Right atrium auricular region (tissue), 2 donors: ENCODE measurements around the gene EFEMP1. TPM values are rescaled to one million over a fixed set of nuclear protein-coding genes. Genes with fewer than 3 reads are reported as not detected.

Experiments
- DNase-seq: peaks from one replicate; pipeline ENCODE4 v3.0.0-alpha.2; 2019; ENCODE audit warnings: low spot score
- H3K27ac ChIP-seq, 2 donors: fragments of 200-600 bp; sonication (generic); 1 replicate in 1 of 2; 2 replicates in 1 of 2; pipeline ENCODE4 v1.5.1; 2016 to 2019
- H3K27me3 ChIP-seq, 2 donors: fragments of 200-600 bp; sonication (generic); one replicate each; pipeline versions ENCODE4 v1.5.1 to v1.6.0; 2017 to 2019
- H3K36me3 ChIP-seq: fragments of 200-600 bp; sonication (generic); one replicate; pipeline ENCODE4 v1.5.1; 2016
- H3K4me1 ChIP-seq, 2 donors: fragments of 200-600 bp; sonication (generic); one replicate each; pipeline versions ENCODE4 v1.5.1 to v1.6.0; 2017 to 2019
- H3K4me3 ChIP-seq, 2 donors: fragments of 200-600 bp; sonication (generic); 1 replicate in 1 of 2; 2 replicates in 1 of 2; pipeline ENCODE4 v1.5.1; 2017 to 2019; ENCODE audit warnings: mild to moderate bottlenecking in 1 of 2, moderate library complexity in 1 of 2
- H3K9me3 ChIP-seq, 2 donors: fragments of 200-600 bp; sonication (generic); one replicate each; pipeline ENCODE4 v1.5.1; 2019
- CTCF ChIP-seq, 2 donors: fragments of 200-600 bp; sonication (generic); IDR thresholded peaks; one replicate each; pipeline ENCODE4 v1.5.1; 2019; ENCODE audit warnings: antibody characterized with exemption in 2 of 2
- total RNA-seq, 2 donors: library from RNA; depleted of rRNA; stranded (reverse); fragments of >200 nt; gene quantifications; one replicate each; pipeline ENCODE4 v1.1.0, GENCODE V29; 2016

Gene EFEMP1
- total RNA-seq, 2 donors from 2014 or later, result 246 to 308 TPM

GRCh38 chr2:55826246-55826645 lies 97.3 kb downstream of the EFEMP1 start:
- Histone ChIP-seq H3K36me3 (no peaks in the 10 kb centered on the region), H3K27ac (no peak overlapping the region), H3K27me3 (no peaks in the 10 kb centered on the region), H3K4me1 (no peaks in the 10 kb centered on the region), H3K4me3 (no peak overlapping the region), H3K9me3 (no peaks in the 10 kb centered on the region)
- DNase-seq, result no peak
- TF ChIP-seq CTCF (IDR thresholded peaks at IDR 0.05), result no peak

- DNase-seq, result no peak
- Histone ChIP-seq H3K36me3 (no peaks in the 10 kb centered on the region), H3K4me1 (no peaks in the 10 kb centered on the region), H3K9me3 (no peaks in the 10 kb centered on the region), H3K27ac (no peak overlapping the region), H3K27me3 (no peaks in the 10 kb centered on the region), H3K4me3 (no peak overlapping the region)
- TF ChIP-seq CTCF (IDR thresholded peaks at IDR 0.05), result no peak
Measured at GRCh38 chr2:55824551-55825096, 99.0 kb downstream of the EFEMP1 start.

Other genes with a start within 250 kb of the EFEMP1 start
- gene PNPT1, start 229.9 kb downstream of the EFEMP1 start, total RNA-seq, result 10 to 100 TPM in 1 of 2 donors, 1 to 10 TPM in 1; 8.1 to 11.9 TPM